Thyroid gland (tissue), 4 donors: ENCODE results near the gene GFOD1. TPM values are rescaled to one million over a fixed set of nuclear protein-coding genes. Genes with fewer than 3 reads are reported as not detected.

Source experiments
- DNase-seq, 2 donors: peaks; one replicate each; pipeline ENCODE4 v3.0.0-alpha.2; 2019
- H3K27ac ChIP-seq, 3 donors: fragments of 200-600 bp; sonication (generic); 1 replicate in 2 of 3; 2 replicates in 1 of 3; pipeline ENCODE4 v1.5.1; 2016 to 2019; ENCODE audit warnings: mild to moderate bottlenecking in 1 of 3, moderate library complexity in 1 of 3
- H3K27me3 ChIP-seq: fragments of 200-600 bp; sonication (generic); one replicate; pipeline ENCODE4 v1.5.1; 2019
- H3K36me3 ChIP-seq, 2 donors: fragments of 200-600 bp; sonication (generic); one replicate each; pipeline ENCODE4 v1.5.1; 2016 to 2019
- H3K4me1 ChIP-seq, 2 donors: fragments of 200-600 bp; sonication (generic); one replicate each; pipeline ENCODE4 v1.5.1; 2017 to 2019
- H3K4me3 ChIP-seq, 3 donors: fragments of 200-600 bp; sonication (generic); replicated peaks in 1 of 3; 1 replicate in 2 of 3; 2 replicates in 1 of 3; pipeline ENCODE4 v1.5.1; 2016; ENCODE audit warnings: mild to moderate bottlenecking in 1 of 3
- H3K9me3 ChIP-seq: fragments of 200-600 bp; sonication (generic); one replicate; pipeline ENCODE4 v1.5.1; 2017
- POLR2A ChIP-seq, 2 donors: fragments of 450-650 bp; IDR thresholded peaks; one replicate each; pipeline ENCODE4 v1.6.1; 2017; ENCODE audit warnings: antibody characterized with exemption in 2 of 2, mild to moderate bottlenecking in 2 of 2, moderate library complexity in 1 of 2
- WGBS, 2 donors: methylation state at CpG; one replicate each; pipeline ENCODE4 v1.1.5; 2017; 5-methylcytosine and 5-hydroxymethylcytosine counted together
- intact Hi-C: fragments of 100-400 bp; cut with DNase I; formaldehyde crosslinking; loops from one replicate; pipeline ENCODE4 v1.15.1; 2023
- total RNA-seq, 4 donors: library from RNA; depleted of rRNA; stranded (reverse); fragments of >200 nt; gene quantifications; one replicate each; pipeline ENCODE4 v1.2.3, GENCODE V29; 2016
- TF ChIP-seq, protein P1 (sequence below), 6 experiments: fragments of 200-600 bp in 3 of 6; fragments of 450-650 bp in 3 of 6; sonication (generic) in 3 of 6; IDR thresholded peaks; one replicate each; pipeline ENCODE4 v1.5.1; 2016 to 2019; ENCODE audit warnings: antibody characterized with exemption in 6 of 6, mild to moderate bottlenecking in 2 of 6, inconsistent platforms in 1 of 6, moderate library complexity in 1 of 6

Gene GFOD1
- total RNA-seq, 4 donors from 2014 or later = 4.2 to 18.4 (median 8.5) TPM

DNA sequence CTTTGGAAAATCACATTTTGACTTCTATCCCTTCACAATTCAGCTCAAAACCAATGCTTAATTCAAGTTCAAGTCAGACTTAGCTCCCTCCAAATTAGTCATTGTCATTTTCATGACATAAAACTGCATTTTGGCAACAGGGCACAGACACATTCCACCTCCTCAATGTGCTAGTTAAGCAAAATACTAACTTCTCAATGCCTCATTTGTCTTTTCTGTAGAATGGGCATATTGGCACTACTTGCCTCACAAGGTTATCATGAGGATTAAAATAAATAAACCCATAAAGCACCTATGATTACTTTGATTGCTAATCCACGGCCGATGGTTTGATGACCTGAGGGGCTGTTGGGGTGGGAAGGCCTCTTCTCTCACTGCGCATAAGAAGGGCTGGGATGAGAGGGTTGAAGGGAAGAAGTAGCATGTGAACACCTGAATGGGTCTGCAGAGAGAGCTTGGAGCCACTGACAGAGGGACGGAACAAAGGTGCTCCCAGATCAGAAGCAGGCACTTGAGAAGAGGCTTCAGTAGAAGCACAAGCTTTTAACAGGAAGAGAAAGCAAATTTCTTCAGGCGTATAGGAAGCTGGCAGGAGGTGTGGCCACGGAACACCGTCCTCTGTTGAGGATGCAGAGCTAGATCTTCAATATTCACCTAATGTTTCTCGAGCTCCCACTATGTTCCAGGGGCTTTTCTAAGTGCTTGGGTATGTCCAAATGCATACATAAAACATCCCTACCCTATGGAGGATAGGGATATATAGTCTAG is 147.4 kb downstream of the GFOD1 start:
- H3K4me1 ChIP-seq = no peaks in the 10 kb centered on the region
- intact Hi-C loops = loop anchor here (5.0 kb wide), 1 partner anchor 202 kb away; no protein-coding TSS in a partner anchor
- DNase-seq = no peak
- no peak overlapping the region for H3K4me3 ChIP-seq
- H3K27me3 ChIP-seq = no peaks in the 10 kb centered on the region
- TF ChIP-seq, protein P1, sequence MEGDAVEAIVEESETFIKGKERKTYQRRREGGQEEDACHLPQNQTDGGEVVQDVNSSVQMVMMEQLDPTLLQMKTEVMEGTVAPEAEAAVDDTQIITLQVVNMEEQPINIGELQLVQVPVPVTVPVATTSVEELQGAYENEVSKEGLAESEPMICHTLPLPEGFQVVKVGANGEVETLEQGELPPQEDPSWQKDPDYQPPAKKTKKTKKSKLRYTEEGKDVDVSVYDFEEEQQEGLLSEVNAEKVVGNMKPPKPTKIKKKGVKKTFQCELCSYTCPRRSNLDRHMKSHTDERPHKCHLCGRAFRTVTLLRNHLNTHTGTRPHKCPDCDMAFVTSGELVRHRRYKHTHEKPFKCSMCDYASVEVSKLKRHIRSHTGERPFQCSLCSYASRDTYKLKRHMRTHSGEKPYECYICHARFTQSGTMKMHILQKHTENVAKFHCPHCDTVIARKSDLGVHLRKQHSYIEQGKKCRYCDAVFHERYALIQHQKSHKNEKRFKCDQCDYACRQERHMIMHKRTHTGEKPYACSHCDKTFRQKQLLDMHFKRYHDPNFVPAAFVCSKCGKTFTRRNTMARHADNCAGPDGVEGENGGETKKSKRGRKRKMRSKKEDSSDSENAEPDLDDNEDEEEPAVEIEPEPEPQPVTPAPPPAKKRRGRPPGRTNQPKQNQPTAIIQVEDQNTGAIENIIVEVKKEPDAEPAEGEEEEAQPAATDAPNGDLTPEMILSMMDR (IDR thresholded peaks at IDR 0.05) = no peak
- TF ChIP-seq POLR2A (IDR thresholded peaks at IDR 0.05) = no peak
- no peaks in the 10 kb centered on the region for H3K36me3 ChIP-seq
- H3K9me3 ChIP-seq = no peaks in the 10 kb centered on the region
- WGBS, 2 donors = 56 to 63% methylated on average over 8 of the region's 8 CpGs
- no peak overlapping the region for H3K27ac ChIP-seq

DNA sequence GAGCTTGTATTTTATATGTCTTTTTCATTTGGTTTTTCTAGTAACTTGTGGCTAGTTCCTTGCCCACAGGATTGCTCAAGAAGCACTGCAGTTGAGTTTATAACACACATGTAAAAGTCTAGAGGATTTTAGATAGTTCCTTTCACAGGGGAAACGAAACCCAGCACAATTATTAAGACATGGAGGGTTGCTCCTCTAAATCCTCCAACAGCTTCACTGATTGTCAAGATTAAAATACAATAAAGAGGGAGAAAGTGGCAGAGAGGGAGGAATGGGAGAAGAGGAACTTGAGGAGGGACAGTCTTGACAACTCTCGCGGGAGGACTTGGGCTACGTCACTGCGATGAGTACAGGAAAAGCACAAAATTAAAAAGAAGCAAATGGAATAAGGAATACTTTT is 149.4 kb downstream of the GFOD1 start:
- no peak overlapping the region for H3K4me3 ChIP-seq
- TF ChIP-seq, protein P1 (IDR thresholded peaks at IDR 0.05) = no peak
- no peak for TF ChIP-seq POLR2A (IDR thresholded peaks at IDR 0.05)
- H3K36me3 ChIP-seq = no peaks in the 10 kb centered on the region
- H3K4me1 ChIP-seq = no peaks in the 10 kb centered on the region
- no peak overlapping the region for H3K27ac ChIP-seq
- H3K27me3 ChIP-seq = no peaks in the 10 kb centered on the region
- intact Hi-C loops = loop anchor here (5.0 kb wide), 1 partner anchor 204 kb away; no protein-coding TSS in a partner anchor
- H3K9me3 ChIP-seq = no peaks in the 10 kb centered on the region
- WGBS, 2 donors = 73 to 88% methylated on average over 5 of the region's 5 CpGs
- no peak for DNase-seq

DNA sequence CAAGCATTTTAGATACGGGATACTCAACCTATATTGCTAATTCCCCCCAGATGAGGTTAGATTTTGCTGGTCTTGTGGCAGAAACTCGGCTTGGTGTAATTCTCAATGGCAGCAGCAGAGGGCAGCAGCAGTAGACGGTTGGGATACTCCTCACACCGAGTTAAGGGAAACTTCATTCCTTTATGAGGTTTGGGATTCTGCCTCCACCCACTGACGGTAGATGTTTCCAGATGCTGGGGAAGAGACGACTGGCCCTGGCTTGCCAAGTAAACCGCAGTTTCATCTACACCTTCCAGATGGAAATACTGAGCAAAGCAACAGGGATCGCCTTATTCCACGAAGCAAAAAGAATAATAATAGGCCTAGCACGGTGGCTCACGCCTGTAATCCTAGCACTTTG is 150.8 kb downstream of the GFOD1 start:
- intact Hi-C loops = loop anchor here (5.0 kb wide), 1 partner anchor 206 kb away; no protein-coding TSS in a partner anchor
- no peaks in the 10 kb centered on the region for H3K27me3 ChIP-seq
- H3K9me3 ChIP-seq = no peaks in the 10 kb centered on the region
- no peaks in the 10 kb centered on the region for H3K4me1 ChIP-seq
- peak; percentile 78 to 81 for DNase-seq
- H3K4me3 ChIP-seq = no peak overlapping the region
- TF ChIP-seq, protein P1 (IDR thresholded peaks at IDR 0.05) = peak; percentile 69 to 93 (median 86)
- TF ChIP-seq POLR2A (IDR thresholded peaks at IDR 0.05) = no peak
- 32 to 33% methylated on average over 11 of the region's 11 CpGs for WGBS, 2 donors
- no peaks in the 10 kb centered on the region for H3K36me3 ChIP-seq
- no peak overlapping the region for H3K27ac ChIP-seq

DNA sequence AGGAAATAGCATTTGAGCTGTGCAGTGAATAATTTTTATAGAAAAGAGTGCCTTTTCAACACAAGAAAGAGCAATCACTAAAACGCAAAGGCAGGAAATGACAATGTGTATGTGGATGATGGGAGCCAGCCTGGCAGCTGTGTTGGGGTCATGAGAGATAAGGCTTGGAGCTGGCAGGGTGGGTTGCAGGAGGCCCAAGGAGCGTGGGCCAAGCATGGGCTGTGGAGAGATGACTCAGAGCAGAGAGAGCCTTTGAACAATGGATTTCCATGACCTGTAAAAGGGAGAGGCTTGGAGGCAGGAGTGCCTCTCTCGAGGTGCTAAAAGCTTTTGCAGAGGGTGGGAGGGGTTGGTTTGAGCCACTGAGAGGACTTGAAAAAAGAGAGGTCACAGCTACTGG is 152.4 kb downstream of the GFOD1 start:
- H3K27me3 ChIP-seq = no peaks in the 10 kb centered on the region
- TF ChIP-seq POLR2A (IDR thresholded peaks at IDR 0.05) = no peak
- no peak overlapping the region for H3K4me3 ChIP-seq
- DNase-seq = no peak
- no peaks in the 10 kb centered on the region for H3K36me3 ChIP-seq
- intact Hi-C loops = loop anchor here (5.0 kb wide), 2 partner anchors 207 to 423 kb away; no protein-coding TSS in a partner anchor
- WGBS, 2 donors = 63 to 64% methylated on average over 3 of the region's 3 CpGs
- H3K27ac ChIP-seq = no peak overlapping the region
- no peaks in the 10 kb centered on the region for H3K4me1 ChIP-seq
- no peaks in the 10 kb centered on the region for H3K9me3 ChIP-seq

DNA sequence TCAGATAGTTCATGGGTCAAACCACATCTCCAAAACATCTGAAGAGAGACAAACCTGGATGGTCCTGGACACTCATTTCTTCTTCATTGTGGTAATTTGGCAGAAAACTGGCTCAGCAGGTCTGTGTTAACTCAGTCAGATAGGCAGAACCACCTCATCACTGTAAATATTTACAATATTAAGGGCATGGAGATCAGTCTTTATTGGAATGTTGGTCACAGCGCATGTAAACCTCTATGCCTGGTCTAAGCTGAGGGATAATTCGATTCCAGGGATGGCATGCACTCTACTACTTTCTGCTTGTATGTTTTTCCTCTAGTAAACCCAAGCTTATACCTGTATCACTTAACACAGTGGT is 155.1 kb downstream of the GFOD1 start:
- H3K36me3 ChIP-seq = no peaks in the 10 kb centered on the region
- H3K9me3 ChIP-seq = no peaks in the 10 kb centered on the region
- H3K27me3 ChIP-seq = no peaks in the 10 kb centered on the region
- H3K4me1 ChIP-seq = peaks cover 0 to 9% of the 10 kb centered on the region in 2 donors
- no peak for TF ChIP-seq POLR2A (IDR thresholded peaks at IDR 0.05)
- TF ChIP-seq, protein P1 (IDR thresholded peaks at IDR 0.05) = no peak
- no peak for DNase-seq
- no peak overlapping the region for H3K4me3 ChIP-seq
- intact Hi-C loops = loop anchor here (5.0 kb wide), 1 partner anchor 420 kb away; no protein-coding TSS in a partner anchor
- 89 to 92% methylated on average over 2 of the region's 2 CpGs for WGBS, 2 donors
- H3K27ac ChIP-seq = no peak overlapping the region
